Left renal cortex interstitium (tissue), 4 donors: ENCODE data around the gene KCNJ6. TPM values are rescaled to one million over a fixed set of nuclear protein-coding genes. Genes with fewer than 3 reads are reported as not detected.
A peak's percentile ranks its signal among the peaks of the same experiment; 100 is the strongest.

ENCODE experiments used
- DNase-seq, 4 donors: peaks; one replicate each; pipeline ENCODE4 v3.0.0-alpha.2; 2013; ENCODE audit warnings: low read depth in 4 of 4, low spot score in 2 of 4, missing footprints in 1 of 4
- polyA plus RNA-seq, 4 donors: library from polyadenylated mRNA; unstranded; fragments of 120-200 nt; gene quantifications; one replicate each; pipeline ENCODE4 v1.2.1, GENCODE V29; 2013; ENCODE audit not compliant: insufficient read length in 4 of 4

Gene KCNJ6
- polyA plus RNA-seq, 4 donors, result 0.17 to 0.59 (median 0.26) TPM

DNA sequence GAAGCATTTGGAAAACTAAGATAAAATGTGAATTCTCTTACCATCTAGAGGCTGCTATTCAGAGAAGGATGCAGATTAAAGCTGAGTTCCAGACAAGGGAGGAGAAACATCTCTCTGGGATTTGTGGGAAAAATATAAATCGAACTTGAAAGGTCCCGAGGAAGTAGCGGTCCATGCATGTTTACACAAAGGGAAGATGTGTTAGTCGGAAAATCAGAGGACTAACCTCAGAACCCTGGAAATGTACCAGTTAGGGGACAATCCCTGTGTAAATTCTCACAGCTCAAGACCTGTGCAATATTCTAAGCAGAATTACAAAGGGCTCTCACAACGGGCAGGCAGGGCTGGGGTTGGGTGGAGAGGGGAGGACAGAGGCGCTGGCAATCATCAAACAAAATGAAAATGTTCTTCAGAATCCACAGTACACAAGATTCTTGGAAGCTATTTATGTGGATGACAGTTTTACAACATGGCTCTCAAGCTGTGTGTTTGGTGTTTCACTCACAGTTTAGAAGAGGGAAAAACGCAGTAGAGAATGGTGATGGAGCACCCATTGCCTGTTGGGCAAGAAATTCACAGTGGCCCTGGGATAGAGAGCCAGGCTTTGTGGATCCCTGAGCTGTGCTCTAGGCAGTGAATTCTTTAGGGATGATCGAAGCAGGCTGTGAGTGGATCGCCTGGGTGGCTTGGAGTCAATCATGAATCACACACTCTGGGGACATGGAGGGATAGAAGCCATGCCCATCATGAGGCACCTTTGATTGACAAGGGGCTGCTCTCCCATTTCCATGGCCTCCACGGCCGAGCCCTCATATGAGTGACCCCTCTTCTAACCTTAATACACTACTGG is 47.6 kb downstream of the KCNJ6 start:
- no peak for DNase-seq

DNA sequence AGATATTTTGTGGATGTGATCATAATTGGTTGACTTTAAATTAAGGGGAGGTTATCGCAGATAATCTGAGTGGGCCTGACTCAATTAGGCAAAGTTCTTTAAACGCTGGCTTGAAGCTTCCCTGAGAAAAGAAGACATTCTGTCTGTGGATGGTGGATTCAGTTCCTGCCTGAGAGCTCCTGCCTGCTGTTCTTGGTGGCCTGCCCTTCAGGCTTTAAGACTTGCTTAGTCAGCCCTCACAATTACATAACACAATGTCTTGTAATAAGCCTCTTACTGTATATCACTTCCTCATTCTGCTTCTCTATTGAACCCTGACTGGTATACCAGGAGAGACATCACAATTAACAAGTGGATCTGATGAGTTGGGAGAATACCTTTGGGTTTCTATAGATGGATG is 50.2 kb downstream of the KCNJ6 start:
- DNase-seq, result no peak

DNA sequence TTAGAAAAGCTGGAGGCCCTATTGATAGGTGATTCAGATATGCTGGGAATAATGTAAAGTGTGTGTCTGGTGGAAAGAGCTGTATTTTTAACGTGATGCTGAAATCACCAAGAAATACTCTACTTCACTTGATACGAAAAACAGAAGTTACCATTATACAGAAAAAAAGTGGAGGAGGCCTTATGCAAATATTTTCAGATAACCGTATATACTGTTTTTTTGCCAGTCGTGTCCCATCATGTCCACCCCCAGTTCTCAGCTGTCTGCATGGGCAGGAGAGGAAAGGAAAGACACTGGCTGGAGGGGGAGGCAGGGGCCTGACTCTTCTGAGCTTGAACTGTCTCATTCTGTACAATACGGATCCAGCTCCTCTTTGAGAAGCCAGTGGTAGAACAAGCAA is 51.1 kb downstream of the KCNJ6 start:
- DNase-seq, result no peak

DNA sequence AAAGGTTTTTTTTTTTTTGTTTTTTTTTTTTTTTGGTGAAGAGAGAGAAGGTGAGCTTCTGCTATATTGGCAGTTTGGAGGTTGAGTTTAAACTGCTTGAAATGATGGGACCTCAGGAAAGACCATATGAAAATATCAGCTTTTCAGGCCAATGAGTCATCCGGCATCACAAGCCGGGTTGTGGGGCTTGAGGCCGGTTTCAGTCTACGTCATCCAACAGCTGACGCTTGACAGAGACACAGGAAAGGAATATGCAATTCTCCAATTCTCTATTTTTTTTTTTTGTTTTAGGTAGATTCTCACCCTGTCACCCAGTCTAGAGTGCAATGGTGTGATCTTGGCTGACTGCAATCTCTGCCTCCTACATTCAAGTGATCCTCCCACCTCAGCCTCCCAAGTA is 52.4 kb downstream of the KCNJ6 start:
- no peak for DNase-seq

DNA sequence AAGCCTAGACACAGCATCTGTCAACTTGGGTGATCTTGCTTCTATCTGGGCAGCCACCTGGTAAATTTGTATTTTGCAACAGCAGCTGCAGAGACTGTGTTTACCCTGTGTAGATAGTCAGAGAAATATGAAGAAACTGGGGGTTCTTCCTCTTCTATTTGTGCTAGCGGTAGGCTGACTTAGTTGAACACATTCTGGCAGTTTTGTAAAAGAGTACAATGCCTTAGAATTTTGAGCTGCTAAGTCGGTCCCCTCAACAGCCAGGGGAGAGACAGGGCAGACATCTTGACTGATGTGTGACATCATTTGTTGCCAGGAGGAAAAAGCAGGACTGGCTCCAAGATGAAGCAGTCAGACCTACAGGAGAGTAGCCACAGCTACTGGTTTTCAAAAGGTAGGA is 53.7 kb downstream of the KCNJ6 start:
- no peak for DNase-seq

DNA sequence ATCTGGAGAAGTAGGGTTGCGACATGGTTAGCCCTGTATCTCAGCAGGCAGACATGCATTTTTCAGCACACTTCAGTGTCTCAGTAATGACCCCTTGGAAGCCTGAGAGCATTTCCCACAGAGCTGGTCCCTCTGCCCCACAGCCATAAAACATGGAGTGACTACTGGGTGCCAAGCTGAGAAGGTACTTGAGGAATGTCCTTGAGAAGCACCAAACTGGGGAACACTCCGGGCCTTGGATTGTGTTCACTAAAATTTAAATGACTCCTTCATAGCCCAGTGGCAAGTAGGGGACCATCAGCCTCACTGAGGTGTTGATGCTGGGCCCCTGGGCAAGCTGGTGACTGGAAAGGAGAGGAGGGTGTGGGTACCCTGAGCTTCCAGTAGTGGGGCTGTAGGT is 54.7 kb downstream of the KCNJ6 start:
- no peak for DNase-seq

DNA sequence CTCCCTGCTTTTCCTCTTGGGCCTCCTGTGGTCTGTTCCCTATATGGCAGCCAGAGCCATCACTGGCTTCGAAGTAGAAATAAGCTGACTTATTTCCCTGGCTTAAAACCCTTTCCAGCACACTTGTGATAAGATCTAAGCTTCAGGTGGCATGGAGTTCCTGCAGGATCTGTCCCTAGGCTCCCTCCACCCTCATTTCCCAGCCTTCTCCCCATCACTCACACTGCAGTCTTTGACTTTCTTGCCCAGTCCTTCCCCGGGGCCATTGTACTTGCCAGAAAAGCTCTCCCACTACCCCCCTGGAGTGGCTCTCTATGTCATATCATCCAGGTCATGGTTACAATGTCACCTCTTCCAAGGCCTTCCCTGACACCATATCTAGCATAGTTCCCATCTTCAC is 55.8 kb downstream of the KCNJ6 start:
- no peak for DNase-seq

DNA sequence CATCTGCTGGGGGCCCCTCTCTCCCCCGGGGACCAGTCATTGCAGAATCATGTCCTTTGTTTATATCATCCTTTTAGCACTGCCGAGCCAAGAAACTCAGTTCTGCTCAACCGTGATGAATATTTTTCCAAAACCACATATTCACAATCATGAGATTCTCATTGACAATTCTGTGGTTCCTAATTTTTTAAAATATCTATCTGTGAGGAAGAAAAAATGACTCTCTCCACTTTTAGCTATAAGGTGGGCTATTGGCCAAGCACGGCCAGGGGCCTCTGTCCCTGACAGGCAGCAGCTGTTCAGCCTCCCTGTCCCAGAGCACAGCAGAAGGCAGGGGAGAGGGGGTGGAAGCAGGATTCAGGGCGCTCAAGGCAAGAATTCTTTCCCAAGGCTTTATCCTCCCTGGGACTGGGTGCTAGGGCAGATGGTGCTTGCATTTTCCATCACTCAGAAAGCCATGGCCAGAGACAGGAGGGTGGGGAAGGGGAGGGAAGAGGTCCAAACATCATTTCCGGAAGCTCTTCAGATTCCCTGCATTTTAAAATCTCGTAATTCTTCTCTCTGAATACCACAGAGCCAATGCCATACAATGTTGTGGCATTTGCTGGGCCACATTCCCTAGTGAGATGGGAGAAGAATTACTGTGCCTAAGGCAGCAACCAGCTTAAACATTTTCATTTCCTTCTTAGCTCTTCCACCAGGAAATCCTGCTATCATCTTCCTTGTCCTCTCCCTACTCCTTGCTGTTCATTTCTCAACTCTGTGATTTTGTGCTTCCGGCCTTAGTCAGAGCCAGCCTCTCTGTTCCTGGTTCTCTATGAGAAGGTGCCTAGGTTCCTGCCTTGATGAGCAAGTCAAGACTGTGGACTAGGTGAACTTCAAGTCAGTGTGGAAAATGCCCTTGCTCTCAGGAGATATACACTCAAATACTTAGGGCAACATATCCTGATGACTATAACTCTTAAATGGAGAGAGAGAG is 60.3 kb downstream of the KCNJ6 start:
- no peak for DNase-seq

DNA sequence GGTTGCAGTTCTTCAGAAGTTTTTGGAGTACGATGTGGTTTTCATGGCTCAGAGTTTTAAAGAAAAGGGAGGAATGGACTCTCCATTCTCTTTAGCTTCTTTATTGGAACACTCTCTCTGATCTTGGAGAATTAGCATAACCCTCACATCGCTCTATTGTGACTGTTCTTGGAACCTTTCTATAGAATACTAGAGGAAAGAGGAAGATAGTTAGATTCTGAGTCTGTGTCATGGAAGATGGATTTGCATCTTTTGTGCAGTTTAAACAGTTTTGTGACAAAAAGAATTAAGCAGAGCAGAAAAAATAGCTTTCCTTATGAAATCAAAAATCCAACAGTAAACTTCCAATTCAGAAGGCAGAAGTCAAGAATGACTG is 61.0 kb downstream of the KCNJ6 start:
- no peak for DNase-seq

DNA sequence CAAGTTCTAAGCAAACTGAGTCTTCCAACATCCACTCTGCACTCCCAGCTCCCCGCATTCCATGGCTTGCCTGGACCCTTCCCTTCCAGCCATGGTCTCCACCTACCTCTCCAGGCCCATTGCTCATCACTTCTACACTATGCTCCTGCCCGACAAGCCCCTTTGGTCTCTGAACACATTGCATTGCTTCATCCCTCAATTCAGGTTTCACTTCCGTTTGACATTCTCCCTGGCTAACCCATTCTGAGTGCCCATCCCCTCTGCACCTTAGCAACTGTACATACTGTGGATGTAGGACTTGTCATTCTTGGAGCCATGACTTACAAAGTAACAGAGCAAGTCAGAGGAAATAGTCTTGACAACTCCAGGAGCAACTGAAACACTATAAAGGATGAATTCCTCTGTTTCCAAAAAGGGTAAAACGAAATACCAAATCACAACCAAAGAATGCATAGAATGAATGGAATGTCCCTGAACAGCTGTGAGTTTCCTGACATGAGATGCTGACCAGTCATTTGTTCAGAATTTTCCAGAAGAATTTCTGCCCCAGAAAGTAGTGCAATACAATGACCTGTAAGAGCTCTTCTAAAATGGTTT is 66.7 kb downstream of the KCNJ6 start:
- DNase-seq, result no peak

DNA sequence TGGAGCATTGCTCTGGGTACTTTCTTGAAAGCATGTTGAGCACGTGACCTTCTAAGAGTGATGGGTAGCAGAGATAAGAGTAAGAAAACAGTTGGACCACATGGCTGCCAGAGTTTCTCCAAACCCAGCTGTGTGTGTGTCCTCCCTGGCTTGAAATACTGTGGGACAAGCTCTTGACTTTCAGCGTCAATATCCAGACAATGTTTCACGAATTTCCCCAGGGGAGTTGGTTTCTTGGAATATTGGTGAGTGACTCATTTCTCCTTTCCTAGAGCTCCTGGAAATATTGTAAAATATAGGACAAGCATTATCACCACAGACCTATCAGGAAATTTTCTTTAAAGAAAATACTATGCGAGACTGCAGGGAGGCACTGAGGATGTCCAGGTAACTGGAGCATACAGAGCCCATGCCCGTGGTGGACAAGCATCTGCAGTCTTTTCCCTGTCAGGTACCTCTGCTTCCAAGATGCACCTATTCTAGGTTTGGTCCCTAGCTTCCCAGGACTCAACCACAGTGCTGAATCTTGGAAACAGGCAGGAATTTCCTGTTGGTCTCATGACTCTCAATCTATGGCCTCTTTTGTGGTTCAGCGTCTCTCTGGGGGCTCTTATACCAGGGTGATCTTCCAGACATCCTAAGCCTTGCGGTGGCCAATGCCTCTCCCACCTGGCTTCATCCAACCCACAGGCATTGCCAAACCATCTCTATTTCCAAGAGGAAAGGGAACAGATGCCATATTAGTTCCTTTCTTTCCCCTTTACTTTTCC is 67.4 kb downstream of the KCNJ6 start:
- DNase-seq, result no peak

DNA sequence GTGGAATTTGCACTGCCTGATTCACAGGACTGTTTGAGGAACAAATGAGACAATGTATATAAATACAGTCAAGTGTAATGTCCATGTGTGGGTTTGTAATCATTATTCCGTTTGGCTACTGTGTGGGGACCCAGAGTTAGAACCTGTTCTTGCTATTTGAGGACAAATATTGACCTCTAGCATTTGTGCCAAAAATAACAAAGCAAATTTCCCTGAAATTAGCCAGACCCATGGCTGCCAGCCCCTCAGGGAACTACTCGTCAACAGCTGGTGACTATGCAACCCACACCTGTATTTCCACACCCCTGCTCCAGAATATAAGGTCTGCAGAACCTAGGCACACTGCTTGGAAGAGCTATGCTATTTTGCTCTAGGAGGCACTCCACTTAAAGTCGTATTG is 70.7 kb downstream of the KCNJ6 start:
- no peak for DNase-seq

DNA sequence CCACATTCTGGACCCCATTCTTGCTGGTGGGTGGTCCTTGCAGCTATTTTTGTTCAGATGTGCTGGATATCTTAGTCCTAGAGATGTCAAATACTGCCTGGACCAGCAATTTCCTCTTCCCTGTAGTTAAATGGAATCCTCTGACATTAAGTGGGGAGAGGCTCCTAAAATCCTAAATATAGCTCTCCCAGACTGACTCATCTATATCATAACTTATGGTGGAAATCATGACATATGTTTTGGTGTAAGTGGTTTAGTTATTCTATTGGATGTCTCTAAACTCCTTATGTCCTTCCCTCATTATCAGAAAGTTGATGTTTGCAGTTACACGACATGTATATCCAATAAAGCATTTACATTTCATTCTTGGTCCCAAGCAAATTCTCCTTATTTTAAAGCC is 73.1 kb downstream of the KCNJ6 start:
- DNase-seq, result no peak

DNA sequence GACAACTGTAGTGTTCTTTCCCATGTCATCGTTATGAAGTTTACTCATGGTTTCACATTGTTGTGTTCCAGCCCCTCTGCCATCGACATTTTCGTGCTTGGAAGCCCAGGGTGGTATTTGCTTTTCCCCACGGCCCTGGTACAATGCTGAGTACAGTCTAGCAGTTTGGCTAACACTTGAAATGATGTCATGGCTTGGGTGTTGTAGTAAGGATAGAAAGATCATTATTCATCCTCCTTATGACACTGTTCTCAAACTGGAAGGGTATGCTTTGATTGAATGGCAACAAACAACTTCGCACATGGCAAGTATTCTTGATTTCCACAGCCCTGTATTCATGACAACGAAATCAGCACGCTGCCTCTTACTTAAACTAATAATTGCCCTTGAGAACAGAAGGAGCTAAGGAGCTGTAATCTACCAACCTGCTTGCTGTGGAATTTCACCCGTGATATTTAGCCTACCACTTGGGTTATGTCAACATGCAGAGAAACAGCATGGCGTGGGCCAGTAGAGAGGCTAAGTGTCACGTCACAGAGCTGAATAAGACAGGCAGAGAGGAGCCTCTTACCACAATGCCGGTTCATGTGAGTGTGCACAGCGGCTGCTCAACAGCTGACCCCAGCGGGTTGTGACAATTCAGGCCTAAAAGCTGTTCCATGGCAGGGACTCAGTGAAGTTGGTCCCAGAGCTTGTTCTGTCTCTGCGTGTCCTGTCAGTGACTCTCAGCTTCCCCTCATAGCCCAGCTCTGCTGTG is 73.9 kb downstream of the KCNJ6 start:
- no peak for DNase-seq

DNA sequence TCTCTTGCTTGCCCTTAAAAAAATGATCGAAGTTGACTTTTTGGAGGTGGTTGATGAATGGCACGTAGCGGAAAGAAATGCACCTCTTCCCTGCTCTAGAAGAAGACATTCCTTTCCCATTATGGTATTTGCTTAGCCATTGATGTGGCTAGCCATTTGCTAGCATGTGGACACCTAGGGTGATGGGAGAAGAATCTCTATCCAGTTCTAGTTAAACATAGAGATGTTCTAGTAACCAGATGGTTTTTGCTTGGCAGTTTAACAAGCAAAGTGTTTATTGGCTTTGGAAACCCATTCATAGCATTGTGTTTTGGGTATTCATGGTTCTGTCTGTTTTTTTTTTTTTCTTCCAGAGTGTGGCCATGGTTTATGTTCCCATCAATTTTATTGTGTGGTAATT is 78.9 kb downstream of the KCNJ6 start:
- no peak for DNase-seq

DNA sequence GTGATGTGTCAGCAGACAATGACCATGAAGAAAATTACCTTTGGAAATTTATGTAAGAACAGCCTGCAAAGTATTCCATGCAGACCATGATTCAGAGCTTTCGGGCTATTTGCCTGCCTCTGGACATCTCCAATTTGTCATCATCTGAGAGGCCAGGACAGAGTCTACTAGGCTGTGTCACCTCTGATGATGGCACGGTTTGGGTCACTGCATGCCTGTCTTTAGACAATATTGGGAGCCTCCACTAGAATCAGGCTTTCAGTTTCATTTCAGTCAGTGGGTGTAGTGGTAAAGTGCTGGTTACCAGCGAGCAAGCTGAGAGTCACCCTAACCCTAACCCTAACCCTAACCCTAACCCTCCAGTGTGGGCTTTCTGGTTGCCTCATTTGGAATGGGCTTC is 80.8 kb downstream of the KCNJ6 start:
- no peak for DNase-seq

DNA sequence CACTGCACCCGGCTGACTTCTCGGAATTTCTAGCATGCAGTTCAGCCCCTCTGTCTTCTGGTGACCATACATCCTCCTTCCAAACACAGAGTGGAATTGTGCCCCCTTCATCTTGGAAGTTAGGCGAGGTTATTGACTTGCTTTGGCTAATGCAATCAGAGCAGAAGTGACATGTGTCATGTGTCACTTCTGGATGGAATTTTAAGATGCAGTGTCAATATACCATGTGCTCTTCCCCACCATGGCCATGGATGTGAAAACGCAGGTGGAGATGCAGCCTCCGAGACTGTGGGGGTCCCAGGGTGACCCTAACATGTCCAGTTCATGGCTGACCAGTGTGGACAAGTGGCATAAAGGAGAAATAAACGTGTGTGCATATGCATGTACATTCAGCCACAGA is 83.0 kb downstream of the KCNJ6 start:
- no peak for DNase-seq

DNA sequence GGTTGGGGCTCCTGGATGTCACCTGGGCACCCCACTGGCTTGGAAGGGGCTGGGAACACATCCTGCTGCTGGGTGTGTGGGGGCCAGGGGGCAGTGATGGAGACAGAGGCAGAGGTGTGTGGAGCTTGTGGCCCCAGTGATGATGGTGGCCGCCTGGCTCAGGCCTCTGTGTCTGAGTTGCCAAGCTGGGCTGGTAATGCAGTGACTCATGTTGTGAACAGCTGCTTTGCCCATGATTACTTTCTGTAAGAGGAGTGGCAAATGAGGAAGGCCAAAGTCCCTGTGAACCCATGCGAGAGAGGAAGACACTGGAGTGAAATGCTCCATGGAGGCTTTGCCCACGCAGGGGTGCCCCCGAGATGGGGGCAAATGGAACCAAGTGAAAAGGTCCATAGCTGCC is 86.8 kb downstream of the KCNJ6 start:
- DNase-seq, result no peak

DNA sequence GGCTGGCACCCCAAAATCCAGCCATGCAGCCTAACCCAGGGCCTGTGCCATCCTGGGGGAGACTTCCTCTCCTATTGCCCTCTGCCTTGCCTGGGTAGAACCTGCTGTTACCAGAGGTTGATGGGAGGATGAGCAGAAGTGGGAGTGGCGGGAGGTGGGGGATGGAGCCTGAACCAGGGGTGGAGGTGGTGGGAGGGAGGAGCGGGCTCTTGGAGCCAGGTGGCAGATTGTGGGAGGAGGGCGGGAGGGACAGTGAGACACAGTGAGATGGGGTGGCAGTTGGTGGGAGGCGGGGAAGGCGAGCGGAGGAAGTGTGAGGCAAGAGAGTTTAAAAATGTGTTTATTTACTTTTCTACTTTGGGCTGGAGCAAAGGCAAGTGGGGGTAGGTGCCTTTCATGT is 87.3 kb downstream of the KCNJ6 start:
- DNase-seq, result peak in 1 of 4 donors; percentile 27

DNA sequence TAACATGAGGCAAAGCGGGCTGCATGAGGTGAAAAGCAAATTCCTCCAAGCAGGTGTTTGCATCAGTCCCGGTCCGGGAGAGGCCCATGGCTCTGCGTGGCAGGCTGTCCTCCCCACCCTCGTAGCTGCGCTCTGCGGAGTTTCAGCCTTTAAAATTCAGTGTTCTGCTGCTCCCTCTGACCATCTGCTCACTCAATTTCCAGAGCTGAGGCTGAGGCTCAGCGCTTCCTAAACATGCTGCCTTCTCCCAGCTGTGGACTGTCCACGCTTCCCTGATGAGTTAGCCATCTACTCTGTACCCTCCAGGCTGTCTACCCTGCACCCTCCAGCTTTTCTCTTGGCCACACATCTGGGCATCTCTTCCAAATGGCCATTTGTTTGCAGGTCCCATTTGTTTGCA is 87.7 kb downstream of the KCNJ6 start:
- no peak for DNase-seq
